ENCODE results near the gene GADD45B.
A peak's percentile ranks its signal among the peaks of the same experiment; 100 is the strongest.
"Not testable (repeated sequence)": the region's sequence is repeated elsewhere in the genome, so short reads cannot be mapped to it uniquely, and the experiment has no call there.

GADD45B gene

GRCh38 chr19:2490659-2491058 lies 14.7 kb downstream of the GADD45B start:
- no peak for DNase-seq

- DNase-seq = peak; percentile 94
Measured at GRCh38 chr19:2491130-2491801, 15.3 kb downstream of the GADD45B start.

- DNase-seq = no peak
Measured at GRCh38 chr19:2492870-2493269, 16.9 kb downstream of the GADD45B start.

- not testable (repeated sequence) for DNase-seq
Measured at GRCh38 chr19:2493448-2493847, 17.5 kb downstream of the GADD45B start.

- DNase-seq = no peak
Measured at GRCh38 chr19:2494084-2494446, 18.1 kb downstream of the GADD45B start.

GRCh38 chr19:2494447-2495129 lies 18.7 kb downstream of the GADD45B start:
- DNase-seq = no peak

GRCh38 chr19:2495130-2495641 lies 19.3 kb downstream of the GADD45B start:
- DNase-seq = peak; percentile 54

- DNase-seq = no peak
Measured at GRCh38 chr19:2495651-2496316, 19.9 kb downstream of the GADD45B start.

GRCh38 chr19:2497186-2497585 lies 21.3 kb downstream of the GADD45B start:
- no peak for DNase-seq

GRCh38 chr19:2500156-2500555 lies 24.2 kb downstream of the GADD45B start:
- DNase-seq = no peak

GRCh38 chr19:2500841-2501261 lies 24.9 kb downstream of the GADD45B start:
- no peak for DNase-seq

GRCh38 chr19:2503521-2504109 lies 27.7 kb downstream of the GADD45B start:
- DNase-seq = no peak

- DNase-seq = not testable (repeated sequence)
Measured at GRCh38 chr19:2506656-2507055, 30.7 kb downstream of the GADD45B start.

- peak; percentile 81 for DNase-seq
Measured at GRCh38 chr19:2507109-2507508, 31.2 kb downstream of the GADD45B start.

- DNase-seq = no peak
Measured at GRCh38 chr19:2509096-2509495, 33.2 kb downstream of the GADD45B start.

- DNase-seq = no peak
Measured at GRCh38 chr19:2511570-2511969, 35.6 kb downstream of the GADD45B start.

- DNase-seq = no peak
Measured at GRCh38 chr19:2511991-2512390, 36.1 kb downstream of the GADD45B start.

GRCh38 chr19:2512523-2513431 lies 36.9 kb downstream of the GADD45B start:
- DNase-seq = no peak

GRCh38 chr19:2514981-2515518 lies 39.1 kb downstream of the GADD45B start:
- DNase-seq = no peak

GRCh38 chr19:2516727-2517126 lies 40.8 kb downstream of the GADD45B start:
- no peak for DNase-seq

- DNase-seq = peak; percentile 15
Measured at GRCh38 chr19:2517881-2518601, 42.1 kb downstream of the GADD45B start.

Data from COR-L47 (cell line).